ENCODE data around the gene ZNF397. TPM values are rescaled to one million over a fixed set of nuclear protein-coding genes. Genes with fewer than 3 reads are reported as not detected.

Gene ZNF397
- total and polyA plus RNA-seq, 9 of the 15 experiments (the other 6 are each of a cell fraction or from before 2014, with no cell fraction given): 6.4 to 24.2 (median 19.3) TPM

DNA sequence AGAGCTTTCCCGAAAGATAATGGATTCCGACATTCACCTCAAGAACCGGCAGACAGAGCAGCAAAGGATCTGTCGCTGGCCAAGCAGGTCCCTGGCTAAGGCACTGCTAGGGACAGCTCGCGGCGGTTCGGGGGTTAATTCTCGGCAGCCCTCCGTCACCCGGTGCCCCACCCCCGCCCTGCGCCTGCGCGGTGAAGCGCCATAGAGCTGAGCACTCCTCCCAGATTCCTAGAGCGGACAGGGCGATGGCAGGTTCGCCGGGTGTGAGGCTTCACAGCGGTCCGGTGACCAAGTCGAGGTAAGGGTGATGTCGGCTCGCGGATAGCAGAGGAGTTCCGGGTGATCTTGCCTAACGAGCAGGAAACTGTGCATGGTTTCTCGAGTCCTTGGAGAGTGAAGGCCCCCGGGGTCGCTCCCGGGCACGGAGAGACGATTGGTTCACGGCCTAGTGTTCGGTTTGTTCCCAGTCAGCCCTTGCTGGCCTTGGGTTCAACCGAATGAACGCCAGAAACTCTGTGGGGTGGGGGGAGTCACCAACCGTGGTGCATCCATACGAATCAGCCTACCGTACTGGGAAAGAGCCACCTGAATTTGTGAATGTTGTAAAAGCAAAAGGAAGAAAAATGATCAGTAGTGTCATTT, 49.4 kb downstream of the ZNF397 start, which contains the start of gene ZSCAN30 (continued):
- TF ChIP-seq ZNF217 (CRISPR knock-in tag; IDR thresholded peaks at IDR 0.05) (no peak), ASH1L (IDR thresholded peaks at IDR 0.05; ENCODE audit: borderline replicate concordance, low read depth, partially characterized antibody) (no peak), ZNF253 (CRISPR knock-in tag; conservative IDR thresholded peaks at IDR 0.05) (no peak), NFIX (CRISPR knock-in tag; IDR thresholded peaks at IDR 0.05; ENCODE audit: low read depth) (no peak), HMGN3 (IDR thresholded peaks at IDR 0.05; ENCODE audit: borderline replicate concordance, extremely low read depth, insufficient read length, low read depth, low read length) (peak; percentile 76), SNIP1 (IDR thresholded peaks at IDR 0.05; ENCODE audit: low read depth) (peak; percentile 95), GABPA (tag; conservative IDR thresholded peaks at IDR 0.05; ENCODE audit: low read depth) (peak; percentile 68)
- TF ChIP-seq, protein P1, sequence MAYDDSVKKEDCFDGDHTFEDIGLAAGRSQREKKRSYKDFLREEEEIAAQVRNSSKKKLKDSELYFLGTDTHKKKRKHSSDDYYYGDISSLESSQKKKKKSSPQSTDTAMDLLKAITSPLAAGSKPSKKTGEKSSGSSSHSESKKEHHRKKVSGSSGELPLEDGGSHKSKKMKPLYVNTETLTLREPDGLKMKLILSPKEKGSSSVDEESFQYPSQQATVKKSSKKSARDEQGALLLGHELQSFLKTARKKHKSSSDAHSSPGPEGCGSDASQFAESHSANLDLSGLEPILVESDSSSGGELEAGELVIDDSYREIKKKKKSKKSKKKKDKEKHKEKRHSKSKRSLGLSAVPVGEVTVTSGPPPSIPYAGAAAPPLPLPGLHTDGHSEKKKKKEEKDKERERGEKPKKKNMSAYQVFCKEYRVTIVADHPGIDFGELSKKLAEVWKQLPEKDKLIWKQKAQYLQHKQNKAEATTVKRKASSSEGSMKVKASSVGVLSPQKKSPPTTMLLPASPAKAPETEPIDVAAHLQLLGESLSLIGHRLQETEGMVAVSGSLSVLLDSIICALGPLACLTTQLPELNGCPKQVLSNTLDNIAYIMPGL (CRISPR knock-in tag; IDR thresholded peaks at IDR 0.05): no peak; the same call in 1 of the 2 replicates
- TF ChIP-seq, protein P2, sequence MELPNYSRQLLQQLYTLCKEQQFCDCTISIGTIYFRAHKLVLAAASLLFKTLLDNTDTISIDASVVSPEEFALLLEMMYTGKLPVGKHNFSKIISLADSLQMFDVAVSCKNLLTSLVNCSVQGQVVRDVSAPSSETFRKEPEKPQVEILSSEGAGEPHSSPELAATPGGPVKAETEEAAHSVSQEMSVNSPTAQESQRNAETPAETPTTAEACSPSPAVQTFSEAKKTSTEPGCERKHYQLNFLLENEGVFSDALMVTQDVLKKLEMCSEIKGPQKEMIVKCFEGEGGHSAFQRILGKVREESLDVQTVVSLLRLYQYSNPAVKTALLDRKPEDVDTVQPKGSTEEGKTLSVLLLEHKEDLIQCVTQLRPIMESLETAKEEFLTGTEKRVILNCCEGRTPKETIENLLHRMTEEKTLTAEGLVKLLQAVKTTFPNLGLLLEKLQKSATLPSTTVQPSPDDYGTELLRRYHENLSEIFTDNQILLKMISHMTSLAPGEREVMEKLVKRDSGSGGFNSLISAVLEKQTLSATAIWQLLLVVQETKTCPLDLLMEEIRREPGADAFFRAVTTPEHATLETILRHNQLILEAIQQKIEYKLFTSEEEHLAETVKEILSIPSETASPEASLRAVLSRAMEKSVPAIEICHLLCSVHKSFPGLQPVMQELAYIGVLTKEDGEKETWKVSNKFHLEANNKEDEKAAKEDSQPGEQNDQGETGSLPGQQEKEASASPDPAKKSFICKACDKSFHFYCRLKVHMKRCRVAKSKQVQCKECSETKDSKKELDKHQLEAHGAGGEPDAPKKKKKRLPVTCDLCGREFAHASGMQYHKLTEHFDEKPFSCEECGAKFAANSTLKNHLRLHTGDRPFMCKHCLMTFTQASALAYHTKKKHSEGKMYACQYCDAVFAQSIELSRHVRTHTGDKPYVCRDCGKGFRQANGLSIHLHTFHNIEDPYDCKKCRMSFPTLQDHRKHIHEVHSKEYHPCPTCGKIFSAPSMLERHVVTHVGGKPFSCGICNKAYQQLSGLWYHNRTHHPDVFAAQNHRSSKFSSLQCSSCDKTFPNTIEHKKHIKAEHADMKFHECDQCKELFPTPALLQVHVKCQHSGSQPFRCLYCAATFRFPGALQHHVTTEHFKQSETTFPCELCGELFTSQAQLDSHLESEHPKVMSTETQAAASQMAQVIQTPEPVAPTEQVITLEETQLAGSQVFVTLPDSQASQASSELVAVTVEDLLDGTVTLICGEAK (IDR thresholded peaks at IDR 0.05): 0 out of 2 replicates have a peak, but pooled peaks have one; percentile 61
- TF ChIP-seq, protein P2 (CRISPR knock-in tag; IDR thresholded peaks at IDR 0.05): no peak
- TF ChIP-seq, protein P3, sequence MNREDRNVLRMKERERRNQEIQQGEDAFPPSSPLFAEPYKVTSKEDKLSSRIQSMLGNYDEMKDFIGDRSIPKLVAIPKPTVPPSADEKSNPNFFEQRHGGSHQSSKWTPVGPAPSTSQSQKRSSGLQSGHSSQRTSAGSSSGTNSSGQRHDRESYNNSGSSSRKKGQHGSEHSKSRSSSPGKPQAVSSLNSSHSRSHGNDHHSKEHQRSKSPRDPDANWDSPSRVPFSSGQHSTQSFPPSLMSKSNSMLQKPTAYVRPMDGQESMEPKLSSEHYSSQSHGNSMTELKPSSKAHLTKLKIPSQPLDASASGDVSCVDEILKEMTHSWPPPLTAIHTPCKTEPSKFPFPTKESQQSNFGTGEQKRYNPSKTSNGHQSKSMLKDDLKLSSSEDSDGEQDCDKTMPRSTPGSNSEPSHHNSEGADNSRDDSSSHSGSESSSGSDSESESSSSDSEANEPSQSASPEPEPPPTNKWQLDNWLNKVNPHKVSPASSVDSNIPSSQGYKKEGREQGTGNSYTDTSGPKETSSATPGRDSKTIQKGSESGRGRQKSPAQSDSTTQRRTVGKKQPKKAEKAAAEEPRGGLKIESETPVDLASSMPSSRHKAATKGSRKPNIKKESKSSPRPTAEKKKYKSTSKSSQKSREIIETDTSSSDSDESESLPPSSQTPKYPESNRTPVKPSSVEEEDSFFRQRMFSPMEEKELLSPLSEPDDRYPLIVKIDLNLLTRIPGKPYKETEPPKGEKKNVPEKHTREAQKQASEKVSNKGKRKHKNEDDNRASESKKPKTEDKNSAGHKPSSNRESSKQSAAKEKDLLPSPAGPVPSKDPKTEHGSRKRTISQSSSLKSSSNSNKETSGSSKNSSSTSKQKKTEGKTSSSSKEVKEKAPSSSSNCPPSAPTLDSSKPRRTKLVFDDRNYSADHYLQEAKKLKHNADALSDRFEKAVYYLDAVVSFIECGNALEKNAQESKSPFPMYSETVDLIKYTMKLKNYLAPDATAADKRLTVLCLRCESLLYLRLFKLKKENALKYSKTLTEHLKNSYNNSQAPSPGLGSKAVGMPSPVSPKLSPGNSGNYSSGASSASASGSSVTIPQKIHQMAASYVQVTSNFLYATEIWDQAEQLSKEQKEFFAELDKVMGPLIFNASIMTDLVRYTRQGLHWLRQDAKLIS (CRISPR knock-in tag; IDR thresholded peaks at IDR 0.05): peak; percentile 92

Measured in K562 (cell line).